ENCODE data around the gene ILKAP. TPM values are rescaled to one million over a fixed set of nuclear protein-coding genes. Genes with fewer than 3 reads are reported as not detected.

ILKAP gene
- total and polyA plus RNA-seq, 2 experiments from 2014 or later, result 25.9 to 37.5 TPM

- H4K20me1 ChIP-seq (ENCODE audit: insufficient read depth, poor library complexity, severe bottlenecking), result no peaks in the 10 kb centered on the region
- no peak overlapping the region for H3K4me2 ChIP-seq
- peak overlapping the region; percentile 84 for H3K27ac ChIP-seq
- no peak overlapping the region for H2AFZ ChIP-seq
- H3K36me3 ChIP-seq (replicated peaks; ENCODE audit: insufficient read depth, low read depth), result no peaks in the 10 kb centered on the region
- H3K9me2 ChIP-seq (replicated peaks; ENCODE audit: insufficient read depth), result no peaks in the 10 kb centered on the region
- no peak for TF ChIP-seq CTCF (IDR thresholded peaks at IDR 0.05; ENCODE audit: poor library complexity)
- peaks cover 11% of the 10 kb centered on the region for H3K4me1 ChIP-seq (ENCODE audit: insufficient read depth)
- H3K9me3 ChIP-seq (ENCODE audit: low read depth), result no peaks in the 10 kb centered on the region
- H3K79me2 ChIP-seq, result no peaks in the 10 kb centered on the region
- peak; percentile 51 for DNase-seq (ENCODE audit: low spot score)
- H3K4me3 ChIP-seq, result no peak overlapping the region
- 86% methylated on average over 5 of the region's 5 CpGs for WGBS (ENCODE audit: low lambda C conversion rate, missing lambda C conversion rate)
- no peaks in the 10 kb centered on the region for H3K27me3 ChIP-seq
Measured at GRCh38 chr2:238169708-238170251, 33.7 kb downstream of the ILKAP start.

GRCh38 chr2:238169048-238169707 is 34.3 kb downstream of the ILKAP start:
- H3K79me2 ChIP-seq, result no peaks in the 10 kb centered on the region
- H3K9me2 ChIP-seq (replicated peaks; ENCODE audit: insufficient read depth), result no peaks in the 10 kb centered on the region
- H3K36me3 ChIP-seq (replicated peaks; ENCODE audit: insufficient read depth, low read depth), result no peaks in the 10 kb centered on the region
- H3K9me3 ChIP-seq (ENCODE audit: low read depth), result no peaks in the 10 kb centered on the region
- no peaks in the 10 kb centered on the region for H4K20me1 ChIP-seq (ENCODE audit: insufficient read depth, poor library complexity, severe bottlenecking)
- no peak overlapping the region for H3K4me3 ChIP-seq
- peaks cover 3% of the 10 kb centered on the region for H3K27me3 ChIP-seq
- no peak for TF ChIP-seq EZH2phosphoT487 (IDR thresholded peaks at IDR 0.05; ENCODE audit: low read depth, severe bottlenecking, unreplicated experiment)
- no peak for TF ChIP-seq EZH2 (IDR thresholded peaks at IDR 0.05; ENCODE audit: borderline replicate concordance)
- TF ChIP-seq CTCF (IDR thresholded peaks at IDR 0.05; ENCODE audit: poor library complexity), result no peak
- 62% methylated on average over 6 of the region's 6 CpGs for WGBS (ENCODE audit: low lambda C conversion rate, missing lambda C conversion rate)
- H3K4me2 ChIP-seq, result no peak overlapping the region
- peak overlapping the region; percentile 84 for H3K27ac ChIP-seq
- no peak overlapping the region for H2AFZ ChIP-seq
- peaks cover 11% of the 10 kb centered on the region for H3K4me1 ChIP-seq (ENCODE audit: insufficient read depth)
- no peak for DNase-seq (ENCODE audit: low spot score)

- H3K27me3 ChIP-seq, result peaks cover 11% of the 10 kb centered on the region
- peaks cover 13% of the 10 kb centered on the region for H3K4me1 ChIP-seq (ENCODE audit: insufficient read depth)
- no peak overlapping the region for H2AFZ ChIP-seq
- no peak overlapping the region for H3K4me2 ChIP-seq
- H4K20me1 ChIP-seq (ENCODE audit: insufficient read depth, poor library complexity, severe bottlenecking), result no peaks in the 10 kb centered on the region
- TF ChIP-seq EZH2phosphoT487 (IDR thresholded peaks at IDR 0.05; ENCODE audit: low read depth, severe bottlenecking, unreplicated experiment) (no peak), CTCF (IDR thresholded peaks at IDR 0.05; ENCODE audit: poor library complexity) (no peak), EZH2 (IDR thresholded peaks at IDR 0.05; ENCODE audit: borderline replicate concordance) (no peak)
- peak overlapping the region; percentile 45 for H3K27ac ChIP-seq
- H3K9me2 ChIP-seq (replicated peaks; ENCODE audit: insufficient read depth), result no peaks in the 10 kb centered on the region
- H3K36me3 ChIP-seq (replicated peaks; ENCODE audit: insufficient read depth, low read depth), result no peaks in the 10 kb centered on the region
- no peaks in the 10 kb centered on the region for H3K79me2 ChIP-seq
- WGBS (ENCODE audit: low lambda C conversion rate, missing lambda C conversion rate), result 92% methylated on average over 13 of the region's 13 CpGs
- no peak for DNase-seq (ENCODE audit: low spot score)
- no peaks in the 10 kb centered on the region for H3K9me3 ChIP-seq (ENCODE audit: low read depth)
- H3K4me3 ChIP-seq, result no peak overlapping the region
Measured at GRCh38 chr2:238168196-238169047, 35.1 kb downstream of the ILKAP start.
